BE2C (cell line): ENCODE data around the gene KLC1.

ENCODE experiments used
- DNase-seq: peaks from one replicate; pipeline ENCODE4 v3.0.0-alpha.2; 2020
- H3K27me3 ChIP-seq: fragments of 250-450 bp; sonication (Bioruptor Pico); 2 replicates; pipeline ENCODE4 v1.5.1; 2020; ENCODE audit warnings: mild to moderate bottlenecking
- H3K36me3 ChIP-seq: fragments of 250-450 bp; sonication (Bioruptor Pico); 2 replicates; pipeline ENCODE4 v1.5.1; 2020; ENCODE audit warnings: mild to moderate bottlenecking
- H3K4me1 ChIP-seq: fragments of 250-450 bp; sonication (Bioruptor Pico); 2 replicates; pipeline ENCODE4 v1.5.1; 2020
- H3K4me3 ChIP-seq: 2 replicates; pipeline ENCODE4 v1.5.1; 2011; ENCODE audit warnings: low read depth, low read length
- H3K9me3 ChIP-seq: fragments of 250-450 bp; sonication (Bioruptor Pico); 2 replicates; pipeline ENCODE4 v1.5.1; 2020
- TF ChIP-seq, protein P1 (sequence below): IDR thresholded peaks from 2 replicates; pipeline ENCODE4 v1.5.1; 2012; ENCODE audit warnings: mild to moderate bottlenecking, low read depth, low read length

Gene KLC1

GRCh38 chr14:103740991-103741689 lies 112.1 kb downstream of the KLC1 start:
- no peaks in the 10 kb centered on the region for H3K9me3 ChIP-seq
- TF ChIP-seq, protein P1, sequence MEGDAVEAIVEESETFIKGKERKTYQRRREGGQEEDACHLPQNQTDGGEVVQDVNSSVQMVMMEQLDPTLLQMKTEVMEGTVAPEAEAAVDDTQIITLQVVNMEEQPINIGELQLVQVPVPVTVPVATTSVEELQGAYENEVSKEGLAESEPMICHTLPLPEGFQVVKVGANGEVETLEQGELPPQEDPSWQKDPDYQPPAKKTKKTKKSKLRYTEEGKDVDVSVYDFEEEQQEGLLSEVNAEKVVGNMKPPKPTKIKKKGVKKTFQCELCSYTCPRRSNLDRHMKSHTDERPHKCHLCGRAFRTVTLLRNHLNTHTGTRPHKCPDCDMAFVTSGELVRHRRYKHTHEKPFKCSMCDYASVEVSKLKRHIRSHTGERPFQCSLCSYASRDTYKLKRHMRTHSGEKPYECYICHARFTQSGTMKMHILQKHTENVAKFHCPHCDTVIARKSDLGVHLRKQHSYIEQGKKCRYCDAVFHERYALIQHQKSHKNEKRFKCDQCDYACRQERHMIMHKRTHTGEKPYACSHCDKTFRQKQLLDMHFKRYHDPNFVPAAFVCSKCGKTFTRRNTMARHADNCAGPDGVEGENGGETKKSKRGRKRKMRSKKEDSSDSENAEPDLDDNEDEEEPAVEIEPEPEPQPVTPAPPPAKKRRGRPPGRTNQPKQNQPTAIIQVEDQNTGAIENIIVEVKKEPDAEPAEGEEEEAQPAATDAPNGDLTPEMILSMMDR: no peak
- no peak for DNase-seq
- no peak overlapping the region for H3K4me3 ChIP-seq
- no peaks in the 10 kb centered on the region for H3K4me1 ChIP-seq
- no peaks in the 10 kb centered on the region for H3K27me3 ChIP-seq
- peaks cover 94% of the 10 kb centered on the region for H3K36me3 ChIP-seq

GRCh38 chr14:103741876-103742275 lies 112.9 kb downstream of the KLC1 start:
- no peak for DNase-seq
- H3K36me3 ChIP-seq: peaks cover 93% of the 10 kb centered on the region
- H3K4me3 ChIP-seq: no peak overlapping the region
- no peaks in the 10 kb centered on the region for H3K9me3 ChIP-seq
- TF ChIP-seq, protein P1: no peak
- no peaks in the 10 kb centered on the region for H3K27me3 ChIP-seq
- H3K4me1 ChIP-seq: no peaks in the 10 kb centered on the region

- TF ChIP-seq, protein P1: no peak
- no peak for DNase-seq
- no peak overlapping the region for H3K4me3 ChIP-seq
- no peaks in the 10 kb centered on the region for H3K4me1 ChIP-seq
- no peaks in the 10 kb centered on the region for H3K27me3 ChIP-seq
- peaks cover 93% of the 10 kb centered on the region for H3K36me3 ChIP-seq
- H3K9me3 ChIP-seq: no peaks in the 10 kb centered on the region
These were observed 113.7 kb downstream of the KLC1 start for GRCh38 chr14:103742499-103743255.

DNA sequence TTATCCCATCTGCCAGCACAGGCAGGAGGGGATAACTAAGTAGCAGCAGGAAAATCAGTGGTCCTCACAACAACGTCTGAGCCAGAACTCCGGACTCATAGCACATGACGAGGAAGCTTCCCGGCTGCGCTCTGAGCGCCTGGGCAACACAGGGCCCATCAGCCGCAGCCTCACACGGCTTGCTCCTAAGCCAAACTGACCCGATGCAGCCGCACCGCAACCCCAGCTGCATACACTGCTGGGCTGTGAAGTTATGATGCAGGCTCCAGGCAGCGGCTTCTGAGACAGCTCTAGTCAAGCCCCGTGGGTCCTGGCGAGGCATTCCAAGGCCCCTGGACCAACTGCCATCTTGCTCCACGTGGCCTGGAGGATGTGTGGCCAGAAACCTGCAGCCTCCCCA lies 114.7 kb downstream of the KLC1 start:
- no peak overlapping the region for H3K4me3 ChIP-seq
- TF ChIP-seq, protein P1: no peak
- no peak for DNase-seq
- no peaks in the 10 kb centered on the region for H3K27me3 ChIP-seq
- H3K4me1 ChIP-seq: no peaks in the 10 kb centered on the region
- H3K9me3 ChIP-seq: no peaks in the 10 kb centered on the region
- H3K36me3 ChIP-seq: peaks cover 93% of the 10 kb centered on the region

DNA sequence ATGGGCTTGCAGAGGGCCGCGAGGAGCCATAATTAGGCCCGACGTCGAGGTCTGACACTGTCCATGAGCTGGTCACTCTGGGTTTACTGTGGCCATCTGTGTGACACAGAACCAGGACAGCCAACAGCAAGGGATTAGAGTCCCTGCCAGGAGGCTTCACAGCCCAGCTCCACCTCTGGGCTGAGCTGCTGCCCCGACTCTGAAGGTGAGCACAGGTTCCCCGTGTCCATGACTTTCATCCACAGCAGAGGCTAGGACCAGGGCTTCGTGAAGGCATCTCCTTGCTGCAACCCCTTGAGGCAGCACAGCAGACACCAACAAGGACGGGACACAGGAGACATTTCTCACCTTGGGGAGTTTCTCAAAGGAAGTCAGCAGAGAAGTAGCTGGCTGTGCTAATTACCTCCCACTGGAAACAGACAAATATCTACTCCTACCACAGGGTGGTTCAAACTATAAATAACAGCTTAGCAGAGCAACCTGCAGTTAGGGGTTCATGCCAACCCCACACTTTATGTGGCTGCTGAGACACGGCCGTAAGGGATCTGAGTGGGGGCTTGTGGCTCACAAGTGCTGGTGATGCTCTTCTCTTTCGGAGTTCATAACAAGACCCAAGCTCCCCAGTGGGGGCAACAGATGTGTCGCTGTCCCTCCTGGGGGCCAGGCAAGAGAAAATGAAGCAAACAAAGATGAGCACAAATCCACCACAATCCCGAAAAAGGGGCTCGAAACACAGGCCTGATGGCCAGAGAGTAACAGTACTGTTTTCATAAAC lies 115.8 kb downstream of the KLC1 start:
- Histone ChIP-seq H3K36me3 (peaks cover 93% of the 10 kb centered on the region), H3K9me3 (no peaks in the 10 kb centered on the region), H3K4me1 (no peaks in the 10 kb centered on the region), H3K4me3 (no peak overlapping the region), H3K27me3 (no peaks in the 10 kb centered on the region)
- no peak for DNase-seq
- TF ChIP-seq, protein P1: no peak
